Osteocyte (in vitro differentiated cells): ENCODE measurements around the gene KDM5A. TPM values are rescaled to one million over a fixed set of nuclear protein-coding genes. Genes with fewer than 3 reads are reported as not detected.

Experiments used
- total RNA-seq: library from RNA; stranded (reverse); gene quantifications from 2 replicates; pipeline ENCODE4 v1.2.1, GENCODE V29; 2021

Gene KDM5A
- total RNA-seq, 1 donor from 2014 or later: 81.1 TPM

Other genes starting within 250 kb of the KDM5A start
- not detected in 2 replicates for gene SLC6A12, start 175.2 kb downstream of the KDM5A start, total RNA-seq
- gene SLC6A13, start 126.5 kb downstream of the KDM5A start, total RNA-seq: 0.43 TPM in 1 of 2 replicates, not detected in the other
- gene CCDC77, start 12.3 kb upstream of the KDM5A start, total RNA-seq: 8.1 and 10.7 TPM in 2 replicates
- gene B4GALNT3, start 70.6 kb upstream of the KDM5A start, total RNA-seq: 0.21 and 0.27 TPM in 2 replicates